Left colon (tissue), 2 donors: ENCODE results near the gene DAB1. TPM values are rescaled to one million over a fixed set of nuclear protein-coding genes. Genes with fewer than 3 reads are reported as not detected.

Source experiments
- ATAC-seq: fragments of 200-7000 bp; cut with Tn5 transposase; one replicate; pipeline ENCODE4 v1.9.1; 2020; ENCODE audit warnings: mild to moderate bottlenecking, moderate library complexity
- DNase-seq, 2 donors: peaks; one replicate each; pipeline ENCODE4 v3.0.0-alpha.2; 2020
- intact Hi-C, 2 donors: fragments of 100-400 bp; cut with DNase I in 1 of 2; cut with micrococcal nuclease in 1 of 2; formaldehyde crosslinking; loops; one replicate each; pipeline versions ENCODE4 v1.11.2 to v1.14.0; 2022; cut with DNase I, micrococcal nuclease
- total RNA-seq, 2 donors: library from RNA; stranded (reverse); fragmentation: NEBNext Ultra II Directional; extraction: Animal tissue kit (Norgen Biotek cat#: 25700); gene quantifications; one replicate each; pipeline ENCODE4 v1.2.1, GENCODE V29; 2021
- donor health status: DM: no; HTN: no; CAD: no.
- donor health status: DM: yes; HTN: yes; CAD: no.

Gene DAB1
- total RNA-seq, 2 donors from 2014 or later, result 0.64 to 2.2 TPM

- no peak for ATAC-seq
- intact Hi-C loops, result no loop called here
- DNase-seq, result no peak
Observed at GRCh38 chr1:57158604-57158998, 265.3 kb downstream of the DAB1 start.

- intact Hi-C loops, result no loop called here
- no peak for DNase-seq
- no peak for ATAC-seq
Observed at GRCh38 chr1:57157818-57158603, 265.8 kb downstream of the DAB1 start.

GRCh38 chr1:57156907-57157306 lies 267.0 kb downstream of the DAB1 start:
- intact Hi-C loops, result no loop called here
- no peak for DNase-seq
- ATAC-seq, result no peak

GRCh38 chr1:57146100-57146499 lies 277.8 kb downstream of the DAB1 start:
- ATAC-seq, result no peak
- DNase-seq, result no peak
- intact Hi-C loops, result no loop called here

- intact Hi-C loops, result no loop called here
- ATAC-seq (no peak), DNase-seq (no peak)
Observed at GRCh38 chr1:57142999-57143398, 280.9 kb downstream of the DAB1 start.

- ATAC-seq (no peak), DNase-seq (no peak)
- intact Hi-C loops, result no loop called here
Observed at GRCh38 chr1:57142169-57142568, 281.7 kb downstream of the DAB1 start.

- ATAC-seq (no peak), DNase-seq (no peak)
- intact Hi-C loops, result no loop called here
Observed at GRCh38 chr1:57138432-57139078, 285.3 kb downstream of the DAB1 start.

- no peak for DNase-seq
- intact Hi-C loops, result no loop called here
- no peak for ATAC-seq
Observed at GRCh38 chr1:57137980-57138379, 285.9 kb downstream of the DAB1 start.

- DNase-seq (no peak), ATAC-seq (no peak)
- intact Hi-C loops, result no loop called here
Observed at GRCh38 chr1:57134803-57135202, 289.1 kb downstream of the DAB1 start.

- ATAC-seq (no peak), DNase-seq (no peak)
- intact Hi-C loops, result no loop called here
Observed at GRCh38 chr1:57133686-57134085, 290.2 kb downstream of the DAB1 start.

- intact Hi-C loops, result no loop called here
- no peak for DNase-seq
- no peak for ATAC-seq
Observed at GRCh38 chr1:57132993-57133622, 290.8 kb downstream of the DAB1 start.

- intact Hi-C loops, result no loop called here
- DNase-seq (no peak), ATAC-seq (no peak)
Observed at GRCh38 chr1:57131701-57132394, 292.0 kb downstream of the DAB1 start.

- ATAC-seq, result no peak
- no peak for DNase-seq
- intact Hi-C loops, result no loop called here
Observed at GRCh38 chr1:57131257-57131656, 292.6 kb downstream of the DAB1 start.

GRCh38 chr1:57129865-57130264 lies 294.0 kb downstream of the DAB1 start:
- ATAC-seq, result no peak
- intact Hi-C loops, result no loop called here
- DNase-seq, result no peak

GRCh38 chr1:57127976-57128375 lies 295.9 kb downstream of the DAB1 start:
- DNase-seq (no peak), ATAC-seq (no peak)

GRCh38 chr1:57124768-57125446 lies 299.0 kb downstream of the DAB1 start:
- DNase-seq (no peak), ATAC-seq (no peak)
- intact Hi-C loops, result no loop called here

More at GRCh38 chr1:57127976-57128375, 295.9 kb downstream of the DAB1 start:
- intact Hi-C loops, result no loop called here

GRCh38 chr1:57124170-57124569 lies 299.7 kb downstream of the DAB1 start:
- intact Hi-C loops, result no loop called here
- ATAC-seq, result no peak

GRCh38 chr1:57122031-57122430 lies 301.8 kb downstream of the DAB1 start:
- intact Hi-C loops, result no loop called here

More at GRCh38 chr1:57124170-57124569, 299.7 kb downstream of the DAB1 start:
- DNase-seq, result no peak

More at GRCh38 chr1:57122031-57122430, 301.8 kb downstream of the DAB1 start:
- DNase-seq (no peak), ATAC-seq (no peak)
